GM21786 (cell line): ENCODE data around the gene SPAG9.
A peak's percentile ranks its signal among the peaks of the same experiment; 100 is the strongest.

ENCODE experiments used
- ATAC-seq: cut with Tn5 transposase; IDR thresholded peaks from one replicate; pipeline ENCODE4 v1.9.1; 2021; ENCODE audit not compliant: unreplicated experiment

Gene SPAG9

GRCh38 chr17:51120739-51121619 is at the start of gene SPAG9:
Gene SPAG9, minus strand, starts transcription at chr17:51120868. Its CDS starts 212 bp downstream, at chr17:51120656.
- peak; percentile 63 for ATAC-seq

GRCh38 chr17:51169340-51169739 is 48.7 kb upstream of the SPAG9 start:
- no peak for ATAC-seq

GRCh38 chr17:51166987-51167931 is 46.6 kb upstream of the SPAG9 start:
- peak; percentile 49 for ATAC-seq

GRCh38 chr17:51166198-51166986 is 45.7 kb upstream of the SPAG9 start, which contains the start of gene NME2:
Gene NME2, plus strand, starts transcription at chr17:51166411. Its CDS starts 420 bp downstream, at chr17:51166831.
- peak; percentile 82 for ATAC-seq

GRCh38 chr17:51165680-51166197 is 45.1 kb upstream of the SPAG9 start:
- ATAC-seq, result no peak

- no peak for ATAC-seq
Measured at GRCh38 chr17:51164911-51165679, 44.4 kb upstream of the SPAG9 start.

GRCh38 chr17:51161541-51161940 is 40.9 kb upstream of the SPAG9 start:
- ATAC-seq, result no peak

- ATAC-seq, result no peak
Measured at GRCh38 chr17:51159604-51160003, 38.9 kb upstream of the SPAG9 start.

GRCh38 chr17:51155416-51155815 is 34.7 kb upstream of the SPAG9 start:
- ATAC-seq, result no peak

- no peak for ATAC-seq
Measured at GRCh38 chr17:51154176-51154575, 33.5 kb upstream of the SPAG9 start.

- peak; percentile 91 for ATAC-seq
Measured at GRCh38 chr17:51153210-51154072, 32.8 kb upstream of the SPAG9 start, which contains the start of gene NME1. Gene NME1, plus strand, starts transcription at chr17:51153559. Its CDS starts 2,096 bp downstream, at chr17:51155655.

- ATAC-seq, result no peak
Measured at GRCh38 chr17:51152766-51153209, 32.1 kb upstream of the SPAG9 start.

GRCh38 chr17:51150932-51151331 is 30.3 kb upstream of the SPAG9 start:
- no peak for ATAC-seq

GRCh38 chr17:51149163-51149562 is 28.5 kb upstream of the SPAG9 start:
- no peak for ATAC-seq

- ATAC-seq, result no peak
Measured at GRCh38 chr17:51147650-51148049, 27.0 kb upstream of the SPAG9 start.

- ATAC-seq, result no peak
Measured at GRCh38 chr17:51144266-51145022, 23.8 kb upstream of the SPAG9 start.

GRCh38 chr17:51142597-51142996 is 21.9 kb upstream of the SPAG9 start:
- no peak for ATAC-seq

- no peak for ATAC-seq
Measured at GRCh38 chr17:51135956-51136355, 15.3 kb upstream of the SPAG9 start.
